Lung microvascular endothelial cell (primary cell): ENCODE results near the gene TUNAR. TPM values are rescaled to one million over a fixed set of nuclear protein-coding genes. Genes with fewer than 3 reads are reported as not detected.
"Not testable (repeated sequence)": the region's sequence is repeated elsewhere in the genome, so short reads cannot be mapped to it uniquely, and the experiment has no call there.

Experiments
- DNase-seq, 2 donors: peaks; one replicate each; pipeline versions ENCODE4 v3.0.0 to v3.0.0-alpha.2; 2010; ENCODE audit warnings: low read depth in 2 of 2
- total RNA-seq: library from RNA; depleted of rRNA; stranded (reverse); fragments of >200 nt; gene quantifications from 2 replicates; pipeline ENCODE4 v1.2.1, GENCODE V29; 2014

The TUNAR gene
- total RNA-seq, 1 donor from 2014 or later = not detected

DNA sequence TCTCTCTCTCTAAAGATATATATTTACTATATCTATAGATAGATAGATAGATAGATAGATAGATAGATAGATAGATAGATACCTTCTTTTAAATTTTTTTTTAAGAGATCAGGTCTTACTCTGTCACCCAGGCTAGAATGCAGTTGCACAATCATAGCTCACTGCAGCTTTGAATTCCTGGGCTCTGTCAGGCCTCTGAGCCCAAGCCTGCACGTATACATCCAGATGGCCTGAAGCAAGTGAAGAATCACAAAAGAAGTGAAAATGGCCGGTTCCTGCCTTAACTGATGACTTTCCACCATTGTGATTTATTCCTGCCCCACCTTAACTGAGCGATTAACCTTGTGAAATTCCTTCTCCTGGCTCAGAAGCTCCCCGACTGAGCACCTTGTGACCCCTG, 91.4 kb downstream of the TUNAR start:
- not testable (repeated sequence) for DNase-seq

Other genes with a start within 250 kb of the TUNAR start
- gene TCL1B, start 190.4 kb upstream of the TUNAR start, total RNA-seq = not detected in 2 replicates
- gene TCL1A, start 162.7 kb upstream of the TUNAR start, total RNA-seq = not detected in 2 replicates
- gene C14orf132, start 162.5 kb downstream of the TUNAR start, total RNA-seq = 1.3 and 3.8 TPM in 2 replicates